ENCODE results near the gene DNAJC27.

- TF ChIP-seq POLR2A (IDR thresholded peaks at IDR 0.05): no peak
- TF ChIP-seq CTCF (IDR thresholded peaks at IDR 0.05): no peak
These were observed 12.0 kb downstream of the DNAJC27 start for GRCh38 chr2:24959761-24960160.

Data from testis (tissue), 2 donors.